Nephron (organoid): Measurements from ENCODE around the gene GET4.

Experiments used
- H3K27ac Mint-ChIP-seq, 3 experiments: 2 replicates each; pipeline ENCODE4 v1.8.0; 2020; ENCODE audit warnings: mixed read lengths in 3 of 3, mild to moderate bottlenecking in 2 of 3, moderate library complexity in 1 of 3
- H3K27me3 Mint-ChIP-seq: 2 replicates; pipeline ENCODE4 v1.8.0; 2021; ENCODE audit warnings: low read depth, mild to moderate bottlenecking, moderate library complexity, mixed read lengths
- H3K36me3 Mint-ChIP-seq: 2 replicates; pipeline ENCODE4 v1.8.0; 2020; ENCODE audit warnings: low read depth, mixed read lengths
- H3K4me1 Mint-ChIP-seq: 2 replicates; pipeline ENCODE4 v1.8.0; 2020; ENCODE audit warnings: mixed read lengths
- H3K4me3 Mint-ChIP-seq, 3 experiments: 2 replicates each; pipeline ENCODE4 v1.8.0; 2020; ENCODE audit warnings: mild to moderate bottlenecking in 3 of 3, mixed read lengths in 3 of 3, moderate library complexity in 2 of 3
- H3K9me3 Mint-ChIP-seq: 2 replicates; pipeline ENCODE4 v1.8.0; 2020; ENCODE audit warnings: mixed read lengths
- CTCF ChIP-seq, 3 experiments: fragments of 200-600 bp; sonication (generic); IDR thresholded peaks; one replicate each; pipeline ENCODE4 v1.5.0; 2021; ENCODE audit warnings: antibody characterized with exemption in 3 of 3; ENCODE audit not compliant: unreplicated experiment in 3 of 3

GET4 gene

GRCh38 chr7:944744-945143, 68.4 kb downstream of the GET4 start:
- Mint-ChIP-seq H3K27me3 (peaks cover 34% of the 10 kb centered on the region), H3K36me3 (no peaks in the 10 kb centered on the region), H3K4me3 (no peak overlapping the region), H3K27ac (peak overlapping the region; percentile 80 to 89 (median 82)), H3K9me3 (peaks cover 13% of the 10 kb centered on the region), H3K4me1 (no peaks in the 10 kb centered on the region)
- no peak for TF ChIP-seq CTCF (IDR thresholded peaks at IDR 0.05; ENCODE audit: unreplicated experiment in 3 of 3)

- H3K27ac Mint-ChIP-seq: peak overlapping the region; percentile 80 to 89 (median 82)
- H3K4me3 Mint-ChIP-seq: no peak overlapping the region
- H3K4me1 Mint-ChIP-seq: no peaks in the 10 kb centered on the region
- H3K36me3 Mint-ChIP-seq: no peaks in the 10 kb centered on the region
- H3K9me3 Mint-ChIP-seq: peaks cover 9% of the 10 kb centered on the region
- H3K27me3 Mint-ChIP-seq: peaks cover 35% of the 10 kb centered on the region
- TF ChIP-seq CTCF (IDR thresholded peaks at IDR 0.05; ENCODE audit: unreplicated experiment in 3 of 3): no peak
Measured at GRCh38 chr7:945147-945555, 68.8 kb downstream of the GET4 start.

- Mint-ChIP-seq H3K4me3 (no peak overlapping the region), H3K4me1 (no peaks in the 10 kb centered on the region), H3K27ac (peak overlapping the region in 1 of 3 experiments; percentile 71), H3K36me3 (no peaks in the 10 kb centered on the region), H3K27me3 (peaks cover 35% of the 10 kb centered on the region), H3K9me3 (peaks cover 4% of the 10 kb centered on the region)
- TF ChIP-seq CTCF (IDR thresholded peaks at IDR 0.05; ENCODE audit: unreplicated experiment in 3 of 3): no peak
Measured at GRCh38 chr7:945556-946255, 69.4 kb downstream of the GET4 start.
